Vagina (tissue), 2 donors: ENCODE measurements around the gene ANAPC2.

ENCODE experiments used
- CTCF ChIP-seq, 3 experiments: fragments of 450-650 bp in 2 of 3; fragments of 200-600 bp in 1 of 3; sonication (generic) in 1 of 3; IDR thresholded peaks; one replicate each; pipeline ENCODE4 v1.5.1; 2017 to 2019; ENCODE audit warnings: antibody characterized with exemption in 3 of 3, mild to moderate bottlenecking in 2 of 3, moderate library complexity in 2 of 3
- POLR2A ChIP-seq, 2 donors: fragments of 450-650 bp; IDR thresholded peaks; one replicate each; pipeline ENCODE4 v1.6.1; 2017; ENCODE audit warnings: antibody characterized with exemption in 2 of 2, mild to moderate bottlenecking in 2 of 2, moderate library complexity in 2 of 2

GRCh38 chr9:137194388-137194787 is 6.0 kb upstream of the ANAPC2 start:
- TF ChIP-seq POLR2A (IDR thresholded peaks at IDR 0.05) (no peak), CTCF (IDR thresholded peaks at IDR 0.05) (no peak)
